ENCODE data around the gene PRRC1. TPM values are rescaled to one million over a fixed set of nuclear protein-coding genes. Genes with fewer than 3 reads are reported as not detected.

Gene PRRC1
- total RNA-seq, 1 experiment from 2014 or later: 53.2 TPM

- POLR2A ChIA-PET: no interaction called here
- intact Hi-C loops (cut with micrococcal nuclease): loop anchor here (2.0 to 5.0 kb wide), 2 partner anchors 836 to 951 kb away; no protein-coding TSS in a partner anchor
- no peaks in the 10 kb centered on the region for H4K20me1 ChIP-seq (ENCODE audit: insufficient read depth)
- H3K4me1 ChIP-seq (ENCODE audit: control insufficient read depth in 1 of 2, insufficient read depth in 2 of 2, low read length in 2 of 2): no peaks in the 10 kb centered on the region
- peak overlapping the region; percentile 93 for H2AFZ ChIP-seq (ENCODE audit: low read depth, low read length, poor library complexity, severe bottlenecking)
- TF ChIP-seq POLR2AphosphoS5 (IDR thresholded peaks at IDR 0.05; ENCODE audit: low read depth, low read length) (no peak), SIN3A (IDR thresholded peaks at IDR 0.05; ENCODE audit: low read depth) (peak; percentile 36; the same call in 1 of the 2 replicates), CEBPB (IDR thresholded peaks at IDR 0.05; ENCODE audit: low read depth) (0 out of 2 replicates have a peak, but pooled peaks have one; percentile 21), CTCF (IDR thresholded peaks at IDR 0.05 in 2 of 3, conservative IDR thresholded peaks at IDR 0.05 in 1 of 3; ENCODE audit: borderline replicate concordance in 1 of 3, insufficient read depth in 1 of 3, low read depth in 2 of 3, low read length in 2 of 3) (peak; percentile 60 to 98 (median 91)), MAX (IDR thresholded peaks at IDR 0.05) (no peak)
- peak; percentile 54 for DNase-seq (ENCODE audit: low read depth, low spot score)
- H3K9me2 ChIP-seq (ENCODE audit: insufficient read depth): no peaks in the 10 kb centered on the region
- H3K4me3 ChIP-seq (replicated peaks in 1 of 2; ENCODE audit: low read depth in 1 of 2, low read length in 2 of 2): no peak overlapping the region
- H3K79me2 ChIP-seq (ENCODE audit: insufficient read depth, low read length): no peaks in the 10 kb centered on the region
- CTCF ChIA-PET: interaction anchor here (0.6 to 1.9 kb wide), 19 partner anchors 10 to 947 kb away, joined by 3 to 20 read pairs (median 4); no protein-coding TSS in a partner anchor
- no peak overlapping the region for H3K9ac ChIP-seq (ENCODE audit: low read length)
- peak; percentile 74 for ATAC-seq
- BruUV-seq (replicated peaks): no TSS peak
- no peaks in the 10 kb centered on the region for H3K9me3 ChIP-seq (ENCODE audit: control insufficient read depth in 1 of 2, insufficient read depth in 1 of 2, low read depth in 1 of 2, low read length in 2 of 2)
- H3K27ac ChIP-seq (ENCODE audit: low read depth, low read length): no peak overlapping the region
- RAD21 ChIA-PET (ENCODE audit: low non-redundant PET in 1 of 2, low total read pairs in 2 of 2, uncharacterized antibody in 2 of 2, unreplicated experiment in 2 of 2): interaction anchor here (0.6 to 0.9 kb wide), 3 partner anchors 134 to 561 kb away, joined by 3 read pairs; no protein-coding TSS in a partner anchor
- H3K27me3 ChIP-seq (ENCODE audit: insufficient read depth, low read length): no peaks in the 10 kb centered on the region
- no peak overlapping the region for H3K4me2 ChIP-seq (ENCODE audit: low read length)
- H3K36me3 ChIP-seq (ENCODE audit: control insufficient read depth in 1 of 2, insufficient read depth in 2 of 2, low read length in 2 of 2): no peaks in the 10 kb centered on the region
Observed at GRCh38 chr5:127492854-127493738, 24.3 kb upstream of the PRRC1 start.

All from HCT116 (cell line).